Liver (tissue), 9 donors: ENCODE data around the gene FILIP1. TPM values are rescaled to one million over a fixed set of nuclear protein-coding genes. Genes with fewer than 3 reads are reported as not detected.
"Not testable (repeated sequence)": the region's sequence is repeated elsewhere in the genome, so short reads cannot be mapped to it uniquely, and the experiment has no call there.

Experiments
- DNase-seq: peaks from one replicate; pipeline ENCODE4 v3.0.0-alpha.2; 2017; ENCODE audit warnings: low spot score
- H3K27ac ChIP-seq, 2 donors: one replicate each; pipeline ENCODE4 v1.7.0; 2013; ENCODE audit warnings: inconsistent platforms in 2 of 2, low read length in 2 of 2, control low read depth in 1 of 2, low read depth in 1 of 2, mild to moderate bottlenecking in 1 of 2
- H3K27me3 ChIP-seq, 4 donors: one replicate each; pipeline versions ENCODE4 v1.6.1 to v1.7.0; 2013; ENCODE audit warnings: low read length in 3 of 4, inconsistent platforms in 1 of 4, mild to moderate bottlenecking in 1 of 4, moderate library complexity in 1 of 4; ENCODE audit not compliant: control insufficient read depth in 4 of 4, insufficient read depth in 4 of 4
- H3K36me3 ChIP-seq, 4 donors: one replicate each; pipeline versions ENCODE4 v1.6.1 to v1.7.0; 2013; ENCODE audit warnings: low read length in 3 of 4, mild to moderate bottlenecking in 3 of 4, low read depth in 1 of 4, moderate library complexity in 1 of 4; ENCODE audit not compliant: control insufficient read depth in 4 of 4, insufficient read depth in 3 of 4
- H3K4me1 ChIP-seq, 4 donors: one replicate each; pipeline versions ENCODE4 v1.6.1 to v1.7.0; 2013; ENCODE audit warnings: low read length in 3 of 4, mild to moderate bottlenecking in 3 of 4, moderate library complexity in 1 of 4; ENCODE audit not compliant: control insufficient read depth in 4 of 4, insufficient read depth in 4 of 4
- H3K4me3 ChIP-seq, 3 donors: one replicate each; pipeline versions ENCODE4 v1.6.1 to v1.7.0; 2013; ENCODE audit warnings: low read length in 3 of 3, control low read depth in 1 of 3, low read depth in 1 of 3, mild to moderate bottlenecking in 1 of 3
- H3K9ac ChIP-seq, 2 donors: one replicate each; pipeline ENCODE4 v1.7.0; 2013; ENCODE audit warnings: low read length in 2 of 2, mild to moderate bottlenecking in 2 of 2, moderate library complexity in 2 of 2, control low read depth in 1 of 2, low read depth in 1 of 2
- H3K9me3 ChIP-seq, 4 donors: one replicate each; pipeline versions ENCODE4 v1.6.1 to v1.7.0; 2013; ENCODE audit warnings: low read length in 3 of 4; ENCODE audit not compliant: control insufficient read depth in 4 of 4
- EGR1 ChIP-seq, 2 donors: IDR thresholded peaks; 2 replicates each; pipeline ENCODE4 v1.6.1; 2016 to 2018; ENCODE audit warnings: antibody characterized with exemption in 2 of 2, low read depth in 2 of 2
- GABPA ChIP-seq, 2 donors: IDR thresholded peaks in 1 of 2; conservative IDR thresholded peaks in 1 of 2; 2 replicates each; pipeline ENCODE4 v1.6.1; 2016; ENCODE audit warnings: antibody characterized with exemption in 2 of 2, mild to moderate bottlenecking in 1 of 2, moderate library complexity in 1 of 2
- HNF4G ChIP-seq: IDR thresholded peaks from 2 replicates; pipeline ENCODE4 v1.6.1; 2016; ENCODE audit warnings: antibody characterized with exemption
- JUND ChIP-seq, 2 donors: IDR thresholded peaks; 2 replicates each; pipeline ENCODE4 v1.6.1; 2016; ENCODE audit warnings: antibody characterized with exemption in 2 of 2
- MAX ChIP-seq: IDR thresholded peaks from 2 replicates; pipeline ENCODE4 v1.6.1; 2016; ENCODE audit warnings: antibody characterized with exemption
- RAD21 ChIP-seq, 2 donors: IDR thresholded peaks; 2 replicates each; pipeline ENCODE4 v1.6.1; 2016; ENCODE audit warnings: antibody characterized with exemption in 2 of 2, mild to moderate bottlenecking in 2 of 2
- RXRA ChIP-seq, 2 donors: IDR thresholded peaks; 2 replicates each; pipeline ENCODE4 v1.6.1; 2017 to 2018; ENCODE audit warnings: antibody characterized with exemption in 2 of 2, mild to moderate bottlenecking in 1 of 2
- SP1 ChIP-seq: IDR thresholded peaks from 2 replicates; pipeline ENCODE4 v1.6.1; 2018; ENCODE audit warnings: antibody characterized with exemption, mild to moderate bottlenecking
- TAF1 ChIP-seq: conservative IDR thresholded peaks from 2 replicates; pipeline ENCODE4 v1.6.1; 2016; ENCODE audit warnings: antibody characterized with exemption, mild to moderate bottlenecking
- YY1 ChIP-seq: IDR thresholded peaks from 2 replicates; pipeline ENCODE4 v1.6.1; 2016; ENCODE audit warnings: antibody characterized with exemption, mild to moderate bottlenecking
- WGBS: extraction: QIAGEN DNeasy Blood & Tissue Kit; methylation state at CpG from one replicate; pipeline ENCODE4 v1.1.7; 2013; 5-methylcytosine and 5-hydroxymethylcytosine counted together
- polyA plus RNA-seq, 2 donors: library from polyadenylated mRNA; stranded (reverse) in 1 of 2; unstranded in 1 of 2; fragments of 200-250 nt in 1 of 2; fragments of >200 nt in 1 of 2; fragmentation: Nextera tagmentation in 1 of 2; extraction: Ambion mirVana in 1 of 2; gene quantifications; one replicate each; pipeline versions ENCODE4 v1.2.1 to v1.2.3, GENCODE V29; 2013 to 2015
- total RNA-seq, 2 donors: library from RNA; depleted of rRNA; stranded (reverse); fragments of >200 nt; gene quantifications; one replicate each; pipeline ENCODE4 v1.2.3, GENCODE V29; 2014
- TF ChIP-seq, protein P1 (sequence below): fragments of 150-350 bp; IDR thresholded peaks from 2 replicates; pipeline ENCODE4 v1.5.1; 2017; ENCODE audit warnings: improper control_type of control experiment, low read depth, low read length; ENCODE audit not compliant: missing input control
- TF ChIP-seq, protein P2 (sequence below): IDR thresholded peaks from 2 replicates; pipeline ENCODE4 v1.6.1; 2016; ENCODE audit warnings: antibody characterized with exemption, mild to moderate bottlenecking
- TF ChIP-seq, protein P3 (sequence below): IDR thresholded peaks from 2 replicates; pipeline ENCODE4 v1.6.1; 2016; ENCODE audit warnings: antibody characterized with exemption
- TF ChIP-seq, protein P4 (sequence below): IDR thresholded peaks from 2 replicates; pipeline ENCODE4 v1.6.1; 2016; ENCODE audit warnings: antibody characterized with exemption
- donor health status: healthy.
- donor health status: healthy.
- donor health status: healthy.
- donor health status: healthy.
- donor health status: healthy.

Gene FILIP1
- total and polyA plus RNA-seq, 4 donors: 0.70 to 2.8 (median 1.1) TPM

- no peak for TF ChIP-seq GABPA (IDR thresholded peaks at IDR 0.05 in 1 of 2, conservative IDR thresholded peaks at IDR 0.05 in 1 of 2)
- TF ChIP-seq HNF4G: no peak
- no peak for TF ChIP-seq RXRA (IDR thresholded peaks at IDR 0.05)
- no peak for TF ChIP-seq MAX
These were observed 47.2 kb downstream of the FILIP1 start (continued) for GRCh38 chr6:75446241-75446880.

DNA sequence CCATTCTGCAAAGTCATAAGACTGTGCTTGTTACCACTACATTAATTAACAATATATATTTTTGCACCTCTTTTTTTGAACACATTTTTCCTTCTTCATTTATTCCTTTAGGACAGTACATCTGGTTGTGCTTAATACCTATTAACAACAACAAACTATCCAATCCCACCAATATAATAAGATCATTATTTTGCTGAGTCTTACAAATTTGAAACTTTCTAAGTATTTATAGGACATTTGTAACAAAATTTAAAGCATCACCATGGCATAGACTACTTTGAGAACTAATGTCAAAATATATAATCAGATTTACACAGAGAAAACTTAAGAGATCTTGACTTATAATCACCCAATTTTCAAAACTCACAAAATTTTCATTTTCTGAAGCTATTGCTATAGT lies 47.9 kb downstream of the FILIP1 start:
- Histone ChIP-seq H3K27me3 (no peaks in the 10 kb centered on the region), H3K9ac (no peak overlapping the region), H3K9me3 (no peaks in the 10 kb centered on the region), H3K4me1 (no peaks in the 10 kb centered on the region), H3K4me3 (no peak overlapping the region), H3K36me3 (no peaks in the 10 kb centered on the region), H3K27ac (no peak overlapping the region)
- no peak for TF ChIP-seq JUND (IDR thresholded peaks at IDR 0.05)
- TF ChIP-seq, protein P1, sequence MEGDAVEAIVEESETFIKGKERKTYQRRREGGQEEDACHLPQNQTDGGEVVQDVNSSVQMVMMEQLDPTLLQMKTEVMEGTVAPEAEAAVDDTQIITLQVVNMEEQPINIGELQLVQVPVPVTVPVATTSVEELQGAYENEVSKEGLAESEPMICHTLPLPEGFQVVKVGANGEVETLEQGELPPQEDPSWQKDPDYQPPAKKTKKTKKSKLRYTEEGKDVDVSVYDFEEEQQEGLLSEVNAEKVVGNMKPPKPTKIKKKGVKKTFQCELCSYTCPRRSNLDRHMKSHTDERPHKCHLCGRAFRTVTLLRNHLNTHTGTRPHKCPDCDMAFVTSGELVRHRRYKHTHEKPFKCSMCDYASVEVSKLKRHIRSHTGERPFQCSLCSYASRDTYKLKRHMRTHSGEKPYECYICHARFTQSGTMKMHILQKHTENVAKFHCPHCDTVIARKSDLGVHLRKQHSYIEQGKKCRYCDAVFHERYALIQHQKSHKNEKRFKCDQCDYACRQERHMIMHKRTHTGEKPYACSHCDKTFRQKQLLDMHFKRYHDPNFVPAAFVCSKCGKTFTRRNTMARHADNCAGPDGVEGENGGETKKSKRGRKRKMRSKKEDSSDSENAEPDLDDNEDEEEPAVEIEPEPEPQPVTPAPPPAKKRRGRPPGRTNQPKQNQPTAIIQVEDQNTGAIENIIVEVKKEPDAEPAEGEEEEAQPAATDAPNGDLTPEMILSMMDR: no peak
- TF ChIP-seq YY1: no peak
- TF ChIP-seq EGR1 (IDR thresholded peaks at IDR 0.05; ENCODE audit: low read depth in 2 of 2): no peak
- TF ChIP-seq, protein P2, sequence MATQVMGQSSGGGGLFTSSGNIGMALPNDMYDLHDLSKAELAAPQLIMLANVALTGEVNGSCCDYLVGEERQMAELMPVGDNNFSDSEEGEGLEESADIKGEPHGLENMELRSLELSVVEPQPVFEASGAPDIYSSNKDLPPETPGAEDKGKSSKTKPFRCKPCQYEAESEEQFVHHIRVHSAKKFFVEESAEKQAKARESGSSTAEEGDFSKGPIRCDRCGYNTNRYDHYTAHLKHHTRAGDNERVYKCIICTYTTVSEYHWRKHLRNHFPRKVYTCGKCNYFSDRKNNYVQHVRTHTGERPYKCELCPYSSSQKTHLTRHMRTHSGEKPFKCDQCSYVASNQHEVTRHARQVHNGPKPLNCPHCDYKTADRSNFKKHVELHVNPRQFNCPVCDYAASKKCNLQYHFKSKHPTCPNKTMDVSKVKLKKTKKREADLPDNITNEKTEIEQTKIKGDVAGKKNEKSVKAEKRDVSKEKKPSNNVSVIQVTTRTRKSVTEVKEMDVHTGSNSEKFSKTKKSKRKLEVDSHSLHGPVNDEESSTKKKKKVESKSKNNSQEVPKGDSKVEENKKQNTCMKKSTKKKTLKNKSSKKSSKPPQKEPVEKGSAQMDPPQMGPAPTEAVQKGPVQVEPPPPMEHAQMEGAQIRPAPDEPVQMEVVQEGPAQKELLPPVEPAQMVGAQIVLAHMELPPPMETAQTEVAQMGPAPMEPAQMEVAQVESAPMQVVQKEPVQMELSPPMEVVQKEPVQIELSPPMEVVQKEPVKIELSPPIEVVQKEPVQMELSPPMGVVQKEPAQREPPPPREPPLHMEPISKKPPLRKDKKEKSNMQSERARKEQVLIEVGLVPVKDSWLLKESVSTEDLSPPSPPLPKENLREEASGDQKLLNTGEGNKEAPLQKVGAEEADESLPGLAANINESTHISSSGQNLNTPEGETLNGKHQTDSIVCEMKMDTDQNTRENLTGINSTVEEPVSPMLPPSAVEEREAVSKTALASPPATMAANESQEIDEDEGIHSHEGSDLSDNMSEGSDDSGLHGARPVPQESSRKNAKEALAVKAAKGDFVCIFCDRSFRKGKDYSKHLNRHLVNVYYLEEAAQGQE: no peak
- TF ChIP-seq, protein P3, sequence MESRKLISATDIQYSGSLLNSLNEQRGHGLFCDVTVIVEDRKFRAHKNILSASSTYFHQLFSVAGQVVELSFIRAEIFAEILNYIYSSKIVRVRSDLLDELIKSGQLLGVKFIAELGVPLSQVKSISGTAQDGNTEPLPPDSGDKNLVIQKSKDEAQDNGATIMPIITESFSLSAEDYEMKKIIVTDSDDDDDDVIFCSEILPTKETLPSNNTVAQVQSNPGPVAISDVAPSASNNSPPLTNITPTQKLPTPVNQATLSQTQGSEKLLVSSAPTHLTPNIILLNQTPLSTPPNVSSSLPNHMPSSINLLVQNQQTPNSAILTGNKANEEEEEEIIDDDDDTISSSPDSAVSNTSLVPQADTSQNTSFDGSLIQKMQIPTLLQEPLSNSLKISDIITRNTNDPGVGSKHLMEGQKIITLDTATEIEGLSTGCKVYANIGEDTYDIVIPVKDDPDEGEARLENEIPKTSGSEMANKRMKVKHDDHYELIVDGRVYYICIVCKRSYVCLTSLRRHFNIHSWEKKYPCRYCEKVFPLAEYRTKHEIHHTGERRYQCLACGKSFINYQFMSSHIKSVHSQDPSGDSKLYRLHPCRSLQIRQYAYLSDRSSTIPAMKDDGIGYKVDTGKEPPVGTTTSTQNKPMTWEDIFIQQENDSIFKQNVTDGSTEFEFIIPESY: no peak
- TF ChIP-seq MAX: no peak
- no peak for TF ChIP-seq SP1
- TF ChIP-seq TAF1: no peak
- no peak for TF ChIP-seq RXRA (IDR thresholded peaks at IDR 0.05)
- no peak for DNase-seq

DNA sequence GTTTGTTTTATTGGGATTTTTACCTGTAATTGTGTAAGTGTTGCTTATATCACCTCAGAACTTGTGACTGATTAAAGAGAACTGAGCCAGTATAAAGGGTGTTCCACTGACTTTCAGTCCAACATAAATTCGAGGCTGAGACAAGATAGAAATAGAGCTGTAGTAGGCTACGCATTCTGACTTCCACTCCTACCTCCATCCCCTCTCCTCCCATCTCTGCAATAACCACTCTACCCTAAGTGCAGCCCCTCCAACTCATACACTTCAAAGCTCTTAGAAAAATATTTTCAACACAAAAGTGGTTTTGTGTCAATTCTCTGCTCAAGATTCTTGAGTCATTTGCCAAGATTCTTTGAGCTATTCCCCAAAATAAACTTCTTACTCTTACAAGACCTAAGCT lies 48.7 kb downstream of the FILIP1 start:
- Histone ChIP-seq H3K27ac (no peak overlapping the region), H3K9me3 (no peaks in the 10 kb centered on the region), H3K9ac (no peak overlapping the region), H3K4me1 (no peaks in the 10 kb centered on the region), H3K27me3 (no peaks in the 10 kb centered on the region), H3K36me3 (no peaks in the 10 kb centered on the region), H3K4me3 (no peak overlapping the region)
- DNase-seq: no peak
- TF ChIP-seq YY1: no peak
- TF ChIP-seq RAD21 (IDR thresholded peaks at IDR 0.05): no peak
- TF ChIP-seq RXRA (IDR thresholded peaks at IDR 0.05): no peak
- TF ChIP-seq MAX: no peak
- TF ChIP-seq, protein P4, sequence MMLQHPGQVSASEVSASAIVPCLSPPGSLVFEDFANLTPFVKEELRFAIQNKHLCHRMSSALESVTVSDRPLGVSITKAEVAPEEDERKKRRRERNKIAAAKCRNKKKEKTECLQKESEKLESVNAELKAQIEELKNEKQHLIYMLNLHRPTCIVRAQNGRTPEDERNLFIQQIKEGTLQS: no peak
- TF ChIP-seq HNF4G: no peak
- 74% methylated on average over 2 of the region's 2 CpGs for WGBS

DNA sequence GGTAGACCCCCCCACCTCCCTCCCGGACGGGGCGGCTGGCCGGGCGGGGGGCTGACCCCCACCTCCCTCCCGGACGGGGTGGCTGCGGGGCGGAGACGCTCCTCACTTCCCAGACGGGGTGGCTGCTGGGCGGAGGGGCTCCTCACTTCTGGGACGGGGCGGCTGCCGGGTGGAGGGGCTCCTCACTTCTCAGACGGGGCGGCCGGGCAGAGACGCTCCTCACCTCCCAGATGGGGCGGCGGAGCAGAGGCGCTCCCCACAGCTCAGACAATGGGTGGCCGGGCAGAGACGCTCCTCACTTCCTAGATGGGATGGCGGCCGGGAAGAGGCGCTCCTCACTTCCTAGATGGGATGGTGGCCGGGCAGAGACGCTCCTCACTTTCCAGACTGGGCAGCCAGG lies 51.7 kb downstream of the FILIP1 start:
- DNase-seq, H3K4me1 ChIP-seq: not testable (repeated sequence)
- 97% methylated on average over 25 of the region's 29 CpGs for WGBS

More for the DNA sequence above, 51.7 kb downstream of the FILIP1 start:
- H3K36me3 ChIP-seq, H3K4me3 ChIP-seq, H3K9ac ChIP-seq, H3K27ac ChIP-seq, H3K27me3 ChIP-seq, H3K9me3 ChIP-seq: not testable (repeated sequence)
